OCI-M1 (cell line): ENCODE measurements around the gene PIP5KL1.

Source experiments
- DNase-seq: peaks from one replicate; lab custom pipeline; 2025; lab: John Stamatoyannopoulos, UW

The PIP5KL1 gene

GRCh38 chr9:127949827-127950512, 19.4 kb upstream of the PIP5KL1 start:
- peak; percentile 28 for DNase-seq

GRCh38 chr9:127947841-127948710, 17.5 kb upstream of the PIP5KL1 start:
- no peak for DNase-seq

GRCh38 chr9:127946728-127947127, 16.2 kb upstream of the PIP5KL1 start:
- DNase-seq = no peak

- DNase-seq = no peak
Observed at GRCh38 chr9:127945942-127946341, 15.4 kb upstream of the PIP5KL1 start.

GRCh38 chr9:127945338-127945737, 14.8 kb upstream of the PIP5KL1 start:
- no peak for DNase-seq

- DNase-seq = no peak
Observed at GRCh38 chr9:127944586-127945218, 14.1 kb upstream of the PIP5KL1 start.

GRCh38 chr9:127943731-127944144, 13.2 kb upstream of the PIP5KL1 start:
- peak; percentile 83 for DNase-seq

GRCh38 chr9:127943011-127943662, 12.6 kb upstream of the PIP5KL1 start:
- DNase-seq = no peak

- peak; percentile 72 for DNase-seq
Observed at GRCh38 chr9:127942216-127943010, 11.8 kb upstream of the PIP5KL1 start.

GRCh38 chr9:127941961-127942215, 11.3 kb upstream of the PIP5KL1 start:
- DNase-seq = no peak

- no peak for DNase-seq
Observed at GRCh38 chr9:127941062-127941960, 10.7 kb upstream of the PIP5KL1 start.

GRCh38 chr9:127940593-127940992, 10.0 kb upstream of the PIP5KL1 start:
- peak; percentile 20 for DNase-seq

- no peak for DNase-seq
Observed at GRCh38 chr9:127938298-127938690, 7.7 kb upstream of the PIP5KL1 start.

- DNase-seq = peak; percentile 92
Observed at GRCh38 chr9:127937388-127938297, 7.1 kb upstream of the PIP5KL1 start, which contains the start of gene DPM2. Gene DPM2 (minus strand): TSS chr9:127937854. CDS start chr9:127937820, 34 bp downstream.

- DNase-seq = peak; percentile 50
Observed at GRCh38 chr9:127937056-127937387, 6.4 kb upstream of the PIP5KL1 start.

- no peak for DNase-seq
Observed at GRCh38 chr9:127936347-127936852, 5.8 kb upstream of the PIP5KL1 start.

- peak; percentile 31 for DNase-seq
Observed at GRCh38 chr9:127935765-127936221, 5.2 kb upstream of the PIP5KL1 start.

- DNase-seq = no peak
Observed at GRCh38 chr9:127934986-127935385, 4.4 kb upstream of the PIP5KL1 start.

GRCh38 chr9:127934248-127934647, 3.7 kb upstream of the PIP5KL1 start:
- DNase-seq = no peak
